Measurements from ENCODE around the gene GLRX2.

GLRX2 gene

DNA sequence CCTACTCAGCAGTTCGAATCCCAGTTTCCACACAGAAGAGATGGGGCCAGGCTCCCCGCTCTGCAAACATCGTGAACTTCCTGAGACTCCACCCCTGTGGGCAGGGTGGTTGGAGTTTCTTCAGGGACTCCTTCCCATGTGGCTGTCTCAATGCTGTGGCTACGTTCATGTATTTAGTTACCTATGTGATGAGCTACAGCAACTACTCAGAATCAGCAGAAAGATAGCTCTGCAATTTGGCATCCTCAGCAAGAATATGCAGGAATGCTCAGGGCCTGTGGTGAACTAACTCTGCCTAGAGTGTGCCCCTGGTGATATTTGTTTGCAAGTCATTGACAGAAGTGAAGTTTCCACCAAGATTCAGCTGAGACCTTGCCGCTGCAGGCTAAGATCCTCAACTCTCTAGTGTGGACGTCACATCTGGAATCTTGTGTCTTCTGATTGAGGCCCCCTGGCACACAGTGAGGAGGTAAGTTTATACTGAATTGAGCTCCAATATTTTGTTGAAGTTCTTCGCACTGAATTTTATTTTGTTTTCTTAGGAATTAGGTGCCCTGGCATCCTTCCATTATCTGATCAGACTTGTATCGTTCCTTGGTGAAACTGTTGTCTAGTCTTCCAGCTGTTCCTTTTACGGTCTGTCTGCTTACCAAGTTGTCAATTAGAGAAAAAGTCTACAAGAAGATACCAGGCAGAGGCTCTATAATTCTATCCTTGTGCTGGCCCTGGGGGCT lies 8.2 kb upstream of the GLRX2 start:
- DNase-seq (ENCODE audit: low read depth) = no peak

DNA sequence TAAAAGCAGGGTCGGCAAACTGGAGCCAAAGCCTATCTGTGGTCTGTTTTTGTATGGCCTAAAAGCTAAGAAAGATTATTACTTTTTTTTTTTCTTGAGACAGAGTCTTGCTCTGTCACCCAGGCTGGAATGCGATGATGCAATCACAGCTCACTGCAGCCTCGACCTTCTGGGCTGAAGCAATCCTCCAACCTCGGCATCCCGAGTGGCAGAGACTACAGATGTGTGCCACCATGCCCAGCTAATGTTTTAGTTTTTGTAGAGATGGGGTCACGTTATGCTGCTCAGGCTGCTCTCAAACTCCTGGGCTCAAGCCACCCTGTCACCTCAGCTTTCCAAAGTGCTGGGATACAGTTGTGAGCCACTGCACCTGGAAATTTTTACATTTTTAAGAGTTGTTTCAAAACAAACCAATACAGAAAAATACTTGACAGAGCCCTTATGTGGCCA lies 6.5 kb upstream of the GLRX2 start:
- no peak for DNase-seq (ENCODE audit: low read depth)

DNA sequence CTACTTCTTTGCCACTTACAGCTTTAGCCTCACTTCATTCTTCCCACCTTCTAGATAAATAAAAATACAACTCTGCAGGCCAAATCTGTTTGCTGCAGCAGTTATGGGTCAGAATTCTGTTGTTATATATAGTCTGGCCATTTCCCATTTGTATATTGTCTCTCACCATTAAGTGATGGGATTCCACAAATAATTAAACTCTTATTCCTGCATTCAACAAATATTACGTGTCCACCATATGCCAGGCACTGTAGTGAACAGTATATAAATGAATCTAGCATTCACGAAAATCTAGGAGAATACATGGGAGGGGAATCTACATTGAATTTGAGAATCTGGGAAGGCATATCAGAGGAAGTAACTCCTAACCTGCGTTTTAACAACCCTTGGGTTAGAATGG lies 5.7 kb upstream of the GLRX2 start:
- no peak for DNase-seq (ENCODE audit: low read depth)

DNA sequence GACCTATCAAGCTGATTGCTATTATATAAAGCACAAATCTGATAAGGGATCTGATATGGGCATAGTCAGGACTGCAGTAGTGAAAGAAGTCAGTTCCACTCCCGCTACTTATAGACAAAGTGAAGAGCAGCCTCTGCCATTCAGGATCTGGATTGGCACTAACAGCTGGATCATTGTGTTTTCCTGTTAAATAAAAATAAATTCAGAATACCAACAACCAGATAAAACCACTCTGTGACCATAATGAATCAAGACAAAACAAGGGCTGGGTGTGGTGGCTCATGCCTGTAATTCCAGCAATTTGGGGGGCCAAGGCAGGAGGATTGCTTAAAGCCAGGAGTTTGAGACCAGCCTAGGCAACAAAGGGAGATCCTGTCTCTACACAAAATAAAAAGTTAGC lies 5.0 kb upstream of the GLRX2 start:
- DNase-seq (ENCODE audit: low read depth) = no peak

- DNase-seq (ENCODE audit: low read depth) = no peak
Observed at GRCh38 chr1:193109619-193110018, 4.4 kb upstream of the GLRX2 start.

DNA sequence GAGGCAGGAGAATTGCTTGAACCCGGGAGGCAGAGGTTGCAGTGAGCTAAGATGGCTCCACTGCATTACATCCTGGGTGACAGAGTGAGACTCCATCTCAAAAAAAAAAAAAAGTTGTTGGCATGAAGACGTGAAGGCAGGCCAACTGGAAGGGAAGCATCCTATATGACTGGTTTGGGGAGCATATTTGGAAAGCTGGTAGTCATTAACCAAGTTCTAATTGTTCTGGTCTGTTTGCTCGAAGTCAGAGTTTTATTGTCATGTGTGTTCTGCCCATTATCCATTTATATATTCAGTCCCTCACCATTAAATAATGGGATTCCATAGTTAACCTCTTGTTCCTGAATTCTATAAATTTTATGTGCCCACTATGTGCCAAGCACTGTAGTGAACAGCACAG lies 3.3 kb upstream of the GLRX2 start:
- DNase-seq (ENCODE audit: low read depth) = no peak

DNA sequence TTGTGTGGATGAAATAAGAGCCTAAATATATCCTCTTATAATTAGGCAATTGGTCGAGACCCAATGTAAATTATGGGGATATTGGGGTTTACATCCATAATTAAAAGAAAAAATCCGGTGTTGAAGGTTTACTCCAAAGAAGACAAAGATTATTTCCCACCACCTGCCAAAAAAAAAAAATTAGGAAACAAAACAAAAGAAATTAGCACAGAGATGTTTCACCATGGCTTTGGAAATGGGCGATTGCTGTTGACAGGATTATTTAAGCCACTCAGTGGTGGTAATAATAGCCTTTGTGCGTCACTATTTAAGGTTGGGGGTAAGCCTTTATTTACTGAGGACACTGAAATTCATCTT lies 585 bp upstream of the GLRX2 start:
- DNase-seq (ENCODE audit: low read depth) = no peak

DNA sequence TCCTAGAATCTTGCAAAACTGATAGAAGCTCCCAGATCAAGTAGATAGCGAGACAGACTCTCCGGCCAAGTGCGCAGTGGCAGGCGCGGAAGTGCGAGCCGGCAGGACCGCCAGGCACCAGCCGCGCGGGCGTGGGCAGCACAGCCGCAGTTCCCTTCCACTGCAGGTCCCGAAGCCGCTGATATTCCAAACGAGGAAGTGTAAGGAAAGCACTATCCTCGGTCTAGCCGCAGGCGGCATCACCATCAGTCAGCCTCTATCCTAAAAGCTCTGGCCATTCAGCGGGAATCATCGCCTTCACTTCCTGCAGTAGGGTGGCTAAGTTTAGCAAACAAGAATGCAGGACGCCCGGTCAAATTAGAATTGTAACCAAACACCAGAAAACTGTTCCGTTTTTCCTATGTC lies 710 bp downstream of the GLRX2 start:
- peak; percentile 7 for DNase-seq (ENCODE audit: low read depth)

- no peak for DNase-seq (ENCODE audit: low read depth)
Observed at GRCh38 chr1:193103759-193104501, 1.3 kb downstream of the GLRX2 start.

- no peak for DNase-seq (ENCODE audit: low read depth)
Observed at GRCh38 chr1:193102662-193103061, 2.6 kb downstream of the GLRX2 start.

GRCh38 chr1:193094112-193094511 lies 11.1 kb downstream of the GLRX2 start:
- no peak for DNase-seq (ENCODE audit: low read depth)

GRCh38 chr1:193090865-193091264 lies 14.3 kb downstream of the GLRX2 start:
- no peak for DNase-seq (ENCODE audit: low read depth)

DNA sequence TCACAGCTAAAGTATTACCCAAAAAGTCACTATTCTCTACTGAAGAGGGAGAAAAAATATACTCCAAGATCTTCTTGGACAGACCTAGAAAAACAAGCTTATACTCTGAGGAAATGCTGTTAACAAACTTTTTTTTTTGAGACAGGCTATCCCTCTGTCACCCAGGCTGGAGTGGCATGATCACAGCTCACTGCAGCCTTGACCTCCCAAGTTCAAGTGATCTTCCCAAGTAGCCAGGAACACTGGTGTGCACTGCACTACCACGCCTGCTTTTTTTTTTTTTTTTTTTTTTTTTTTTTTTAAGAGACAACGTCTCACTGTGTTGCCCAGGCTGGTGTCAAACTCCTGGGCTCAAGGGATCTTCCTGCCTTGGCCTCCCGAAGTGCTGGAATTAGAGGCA lies 17.3 kb downstream of the GLRX2 start:
- DNase-seq (ENCODE audit: low read depth) = no peak

DNA sequence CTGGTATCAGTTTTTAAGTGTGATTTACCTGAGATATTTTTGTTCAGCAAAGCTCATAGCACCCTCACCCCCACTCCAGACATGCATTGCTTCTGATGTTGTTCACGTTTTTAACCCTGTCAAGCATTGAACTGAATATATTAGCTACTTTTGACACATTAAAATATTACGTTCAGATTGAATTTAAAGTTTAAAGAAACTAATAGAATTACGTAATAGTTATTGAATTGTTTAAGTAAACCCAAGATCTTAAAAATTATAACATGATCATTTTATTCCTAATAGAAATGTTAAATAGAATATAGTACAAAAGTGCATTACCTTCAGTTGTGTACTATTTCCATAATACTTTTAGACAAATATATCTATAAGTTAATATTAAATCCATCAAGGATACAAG lies 18.9 kb downstream of the GLRX2 start:
- DNase-seq (ENCODE audit: low read depth) = no peak

DNA sequence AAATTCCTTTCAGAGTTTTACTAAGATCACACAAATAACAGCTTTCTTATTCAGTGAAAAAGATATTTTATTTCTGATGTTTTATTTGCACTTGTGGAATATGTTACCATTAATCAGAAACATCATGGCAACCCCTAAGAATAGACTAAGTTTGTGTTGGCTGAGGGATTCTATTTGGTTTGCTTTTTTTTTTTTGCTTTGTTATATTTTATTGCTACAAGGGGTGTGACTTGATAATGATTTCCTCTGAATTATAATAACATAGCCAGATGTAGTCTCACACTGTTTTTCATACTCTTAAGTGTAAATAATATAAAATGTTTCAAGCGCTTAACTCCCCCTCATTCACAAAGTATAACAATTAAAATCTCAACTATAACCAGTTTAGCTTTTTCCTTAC lies 20.0 kb downstream of the GLRX2 start:
- no peak for DNase-seq (ENCODE audit: low read depth)

DNA sequence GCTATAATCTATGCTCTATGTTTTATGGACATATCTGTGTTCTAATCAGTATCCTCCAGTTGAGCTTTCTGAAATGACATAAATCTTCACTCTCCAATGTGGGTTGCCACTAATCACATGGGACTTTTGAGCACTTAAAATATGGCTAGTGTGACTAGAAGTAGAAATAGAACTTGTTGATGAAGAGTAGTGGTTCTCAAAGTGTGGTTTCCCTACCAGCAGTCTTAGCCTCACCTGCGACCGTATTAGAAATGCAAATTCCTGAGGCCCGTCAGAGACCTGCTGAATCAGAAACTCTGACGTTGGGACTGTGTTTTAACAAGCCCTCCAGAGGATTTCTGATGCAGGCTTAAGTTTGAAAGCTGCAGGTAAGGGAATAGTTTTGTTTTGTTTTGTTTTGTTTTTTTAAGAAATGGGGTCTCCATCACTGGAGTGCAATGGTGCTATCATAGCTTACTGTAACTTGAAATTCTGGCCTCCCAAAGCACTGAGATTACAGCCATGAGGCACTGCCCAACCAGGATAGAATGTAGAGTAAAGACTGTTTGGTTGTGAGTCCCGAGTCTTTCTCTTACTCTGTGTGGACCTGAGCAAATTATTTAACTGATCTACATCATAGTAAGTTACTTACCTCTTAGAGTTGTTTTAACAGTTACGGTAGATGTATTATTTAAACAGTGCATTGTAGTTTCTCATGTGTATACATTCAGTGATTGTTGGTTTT lies 21.7 kb downstream of the GLRX2 start:
- no peak for DNase-seq (ENCODE audit: low read depth)

GRCh38 chr1:193079187-193079586 lies 26.0 kb downstream of the GLRX2 start:
- DNase-seq (ENCODE audit: low read depth) = no peak

- no peak for DNase-seq (ENCODE audit: low read depth)
Observed at GRCh38 chr1:193077991-193078390, 27.2 kb downstream of the GLRX2 start.

GRCh38 chr1:193070942-193071341 lies 34.3 kb downstream of the GLRX2 start:
- DNase-seq (ENCODE audit: low read depth) = no peak

GRCh38 chr1:193070386-193070753 lies 34.8 kb downstream of the GLRX2 start:
- no peak for DNase-seq (ENCODE audit: low read depth)

DNA sequence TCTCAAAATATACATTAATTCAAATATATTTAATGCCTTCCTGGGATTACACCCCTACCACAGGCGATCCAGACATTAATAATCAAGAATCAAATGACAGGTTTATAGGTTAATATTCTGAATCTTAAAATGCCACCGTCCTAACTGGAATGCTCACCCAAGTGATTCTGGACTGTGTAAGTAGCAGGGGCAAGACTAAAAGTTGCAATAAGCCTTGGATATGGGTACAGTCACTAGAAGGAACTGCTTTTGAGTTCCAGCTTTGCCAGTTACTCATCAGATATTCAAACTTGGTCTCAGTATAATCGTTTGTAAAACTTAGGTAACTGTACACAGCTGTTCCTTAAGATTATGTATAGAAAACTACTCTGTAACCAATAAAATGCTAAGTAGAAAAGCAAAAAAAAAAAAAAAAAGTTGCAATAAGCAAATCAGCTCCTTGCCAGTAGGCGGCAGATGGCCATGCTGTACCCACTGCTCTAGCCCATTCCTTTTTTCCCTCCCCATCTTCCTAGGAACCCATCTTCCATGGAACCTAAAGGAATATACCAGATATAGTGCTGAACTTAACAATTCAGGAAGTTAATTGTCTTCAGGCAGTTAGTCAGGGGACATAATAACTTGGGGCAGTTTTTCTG lies 35.3 kb downstream of the GLRX2 start:
- no peak for DNase-seq (ENCODE audit: low read depth)

DNA sequence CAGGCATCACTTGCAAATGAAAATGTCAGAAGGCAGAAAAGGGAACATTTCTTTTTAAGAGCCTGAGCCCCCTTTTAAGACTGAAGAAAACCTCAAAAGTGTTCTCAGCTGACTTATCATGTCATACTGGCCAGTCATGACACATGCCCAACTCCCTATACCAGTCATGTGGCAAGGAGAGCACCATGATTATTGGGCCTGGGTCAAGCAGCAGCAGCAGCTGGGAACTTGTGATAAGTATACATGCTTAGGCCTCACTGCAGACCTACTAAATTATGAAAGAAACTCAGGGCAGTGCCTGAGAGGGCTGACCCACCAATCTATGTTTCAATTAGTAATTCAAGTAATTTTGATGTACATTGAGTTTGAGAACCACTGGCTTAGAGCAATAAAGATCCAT lies 37.2 kb downstream of the GLRX2 start:
- no peak for DNase-seq (ENCODE audit: low read depth)

- no peak for DNase-seq (ENCODE audit: low read depth)
Observed at GRCh38 chr1:193066606-193067005, 38.6 kb downstream of the GLRX2 start.
